ENCODE results near the gene NDST1.
A peak's percentile ranks its signal among the peaks of the same experiment; 100 is the strongest.

NDST1 gene

GRCh38 chr5:150521939-150522503 is 14.1 kb downstream of the NDST1 start:
- Histone ChIP-seq H3K9ac (ENCODE audit: low read length) (no peak overlapping the region), H3F3A (ENCODE audit: insufficient read depth, low read length) (no peaks in the 10 kb centered on the region), H3K4me1 (ENCODE audit: insufficient read depth, low read length, severe bottlenecking) (peaks cover 4% of the 10 kb centered on the region), H3K36me3 (ENCODE audit: insufficient read depth, low read length) (no peaks in the 10 kb centered on the region; the same call in 1 of the 2 replicates), H3K4me2 (ENCODE audit: low read length) (no peak overlapping the region), H3K9me3 (ENCODE audit: low read length) (no peaks in the 10 kb centered on the region), H2AFZ (ENCODE audit: low read length) (no peak overlapping the region), H3K9me2 (ENCODE audit: low read depth, low read length) (no peaks in the 10 kb centered on the region), H3K79me2 (ENCODE audit: insufficient read depth, low read length) (no peaks in the 10 kb centered on the region), H3K27ac (ENCODE audit: low read depth, low read length, poor library complexity, severe bottlenecking) (no peak overlapping the region), H4K20me1 (ENCODE audit: insufficient read depth, low read length) (no peaks in the 10 kb centered on the region), H3K27me3 (ENCODE audit: insufficient read depth, low read length) (peaks cover 4% of the 10 kb centered on the region; the same call in 1 of the 2 replicates), H3K4me3 (ENCODE audit: low read depth, low read length, poor library complexity, severe bottlenecking) (no peak overlapping the region)
- TF ChIP-seq CTCF (IDR thresholded peaks at IDR 0.05; ENCODE audit: low read length) = no peak
- no peak for TF ChIP-seq EZH2 (IDR thresholded peaks at IDR 0.05; ENCODE audit: borderline replicate concordance, low read length)

- Histone ChIP-seq H3K9me3 (ENCODE audit: low read length) (no peaks in the 10 kb centered on the region), H3K4me3 (ENCODE audit: low read depth, low read length, poor library complexity, severe bottlenecking) (no peak overlapping the region), H3K4me1 (ENCODE audit: insufficient read depth, low read length, severe bottlenecking) (peaks cover 4% of the 10 kb centered on the region), H3F3A (ENCODE audit: insufficient read depth, low read length) (no peaks in the 10 kb centered on the region), H3K9ac (ENCODE audit: low read length) (no peak overlapping the region), H3K36me3 (ENCODE audit: insufficient read depth, low read length) (no peaks in the 10 kb centered on the region; the same call in 1 of the 2 replicates), H3K27ac (ENCODE audit: low read depth, low read length, poor library complexity, severe bottlenecking) (no peak overlapping the region), H4K20me1 (ENCODE audit: insufficient read depth, low read length) (no peaks in the 10 kb centered on the region), H2AFZ (ENCODE audit: low read length) (no peak overlapping the region), H3K9me2 (ENCODE audit: low read depth, low read length) (no peaks in the 10 kb centered on the region), H3K27me3 (ENCODE audit: insufficient read depth, low read length) (peaks cover 4% of the 10 kb centered on the region; the same call in 1 of the 2 replicates), H3K79me2 (ENCODE audit: insufficient read depth, low read length) (no peaks in the 10 kb centered on the region), H3K4me2 (ENCODE audit: low read length) (no peak overlapping the region)
- TF ChIP-seq CTCF (IDR thresholded peaks at IDR 0.05; ENCODE audit: low read length) = no peak
- TF ChIP-seq EZH2 (IDR thresholded peaks at IDR 0.05; ENCODE audit: borderline replicate concordance, low read length) = no peak
Observed at GRCh38 chr5:150522504-150523414, 14.8 kb downstream of the NDST1 start.

- H3K4me2 ChIP-seq (ENCODE audit: low read length) = no peak overlapping the region
Observed at GRCh38 chr5:150523472-150524350, 15.8 kb downstream of the NDST1 start.

More at GRCh38 chr5:150523472-150524350, 15.8 kb downstream of the NDST1 start:
- no peak overlapping the region for H3K4me3 ChIP-seq (ENCODE audit: low read depth, low read length, poor library complexity, severe bottlenecking)
- H2AFZ ChIP-seq (ENCODE audit: low read length) = no peak overlapping the region
- no peak overlapping the region for H3K9ac ChIP-seq (ENCODE audit: low read length)
- peak; percentile 73 for TF ChIP-seq CTCF (IDR thresholded peaks at IDR 0.05; ENCODE audit: low read length)
- no peak for TF ChIP-seq EZH2 (IDR thresholded peaks at IDR 0.05; ENCODE audit: borderline replicate concordance, low read length)
- no peaks in the 10 kb centered on the region for H3K79me2 ChIP-seq (ENCODE audit: insufficient read depth, low read length)
- H3F3A ChIP-seq (ENCODE audit: insufficient read depth, low read length) = no peaks in the 10 kb centered on the region
- H3K27me3 ChIP-seq (ENCODE audit: insufficient read depth, low read length) = no peaks in the 10 kb centered on the region; the same call in 1 of the 2 replicates
- no peaks in the 10 kb centered on the region for H3K9me2 ChIP-seq (ENCODE audit: low read depth, low read length)
- H3K4me1 ChIP-seq (ENCODE audit: insufficient read depth, low read length, severe bottlenecking) = no peaks in the 10 kb centered on the region
- H3K27ac ChIP-seq (ENCODE audit: low read depth, low read length, poor library complexity, severe bottlenecking) = no peak overlapping the region
- no peaks in the 10 kb centered on the region for H4K20me1 ChIP-seq (ENCODE audit: insufficient read depth, low read length)
- no peaks in the 10 kb centered on the region; the same call in 1 of the 2 replicates for H3K36me3 ChIP-seq (ENCODE audit: insufficient read depth, low read length)
- H3K9me3 ChIP-seq (ENCODE audit: low read length) = no peaks in the 10 kb centered on the region
